Neural cell (in vitro differentiated cells): Measurements from ENCODE around the gene SFXN3. TPM values are rescaled to one million over a fixed set of nuclear protein-coding genes. Genes with fewer than 3 reads are reported as not detected.

ENCODE experiments used
- H2AFZ ChIP-seq: fragments of 200-600, 300-800 bp; sonication (generic), shearing (Covaris generic); 2 replicates; pipeline ENCODE4 v1.6.0; 2014; ENCODE audit warnings: low read depth, mild to moderate bottlenecking, antibody characterized with exemption, low read length, moderate library complexity
- H3F3A ChIP-seq: fragments of 200-600 bp; shearing (Covaris generic); 2 replicates; pipeline ENCODE4 v1.6.1; 2016; ENCODE audit warnings: mild to moderate bottlenecking, moderate library complexity, mixed read lengths, antibody characterized with exemption, low read length; ENCODE audit not compliant: insufficient read depth, poor library complexity, severe bottlenecking
- H3K27ac ChIP-seq: fragments of 200-600, 300-800 bp; sonication (generic), shearing (Covaris generic); 2 replicates; pipeline ENCODE4 v1.5.1; 2014; ENCODE audit warnings: mild to moderate bottlenecking, low read length, moderate library complexity
- H3K27me3 ChIP-seq: fragments of 300-800, 200-600 bp; sonication (generic), shearing (Covaris generic); 2 replicates; pipeline ENCODE4 v1.6.0; 2014; ENCODE audit warnings: mild to moderate bottlenecking, low read depth, low read length, moderate library complexity; ENCODE audit not compliant: insufficient read depth
- H3K36me3 ChIP-seq: fragments of 300-800, 200-600 bp; sonication (generic), shearing (Covaris generic); 2 replicates; pipeline ENCODE4 v1.5.1; 2014; ENCODE audit warnings: mild to moderate bottlenecking, antibody characterized with exemption, low read length, moderate library complexity; ENCODE audit not compliant: insufficient read depth
- H3K4me2 ChIP-seq: fragments of 300-800, 200-600 bp; sonication (generic), shearing (Covaris generic); 2 replicates; pipeline ENCODE4 v1.6.0; 2014; ENCODE audit warnings: mild to moderate bottlenecking, low read length
- H3K4me3 ChIP-seq: fragments of 300-800, 200-600 bp; sonication (generic), shearing (Covaris generic); 2 replicates; pipeline ENCODE4 v1.5.1; 2014; ENCODE audit warnings: mild to moderate bottlenecking, low read length, moderate library complexity
- H3K79me2 ChIP-seq: fragments of 200-600 bp; shearing (Covaris generic); replicated peaks from 2 replicates; pipeline ENCODE4 v1.6.0; 2014; ENCODE audit warnings: mild to moderate bottlenecking, low read length, moderate library complexity; ENCODE audit not compliant: insufficient read depth
- H3K9ac ChIP-seq: fragments of 300-800, 200-600 bp; sonication (generic), shearing (Covaris generic); 2 replicates; pipeline ENCODE4 v1.6.1; 2016; ENCODE audit warnings: mild to moderate bottlenecking, low read length, mixed read lengths
- H3K9me2 ChIP-seq: fragments of 200-600 bp; shearing (Covaris generic); 2 replicates; pipeline ENCODE4 v1.6.1; 2016; ENCODE audit warnings: mild to moderate bottlenecking, low read length, mixed read lengths; ENCODE audit not compliant: insufficient read depth
- H3K9me3 ChIP-seq: fragments of 200-600, 300-800 bp; sonication (generic), shearing (Covaris generic); 2 replicates; pipeline ENCODE4 v1.6.1; 2016; ENCODE audit warnings: mild to moderate bottlenecking, mixed run types, low read length, moderate library complexity, mixed read lengths
- H4K20me1 ChIP-seq: fragments of 200-600 bp; shearing (Covaris generic); 2 replicates; pipeline ENCODE4 v1.6.1; 2016; ENCODE audit warnings: mild to moderate bottlenecking, mixed run types; ENCODE audit not compliant: insufficient read depth
- CTCF ChIP-seq: fragments of 450-650 bp; IDR thresholded peaks from 2 replicates; pipeline ENCODE4 v1.5.1; 2014; ENCODE audit warnings: antibody characterized with exemption, mild to moderate bottlenecking, moderate library complexity; ENCODE audit not compliant: poor library complexity, severe bottlenecking
- EP300 ChIP-seq: fragments of 450-650 bp; conservative IDR thresholded peaks from 2 replicates; pipeline ENCODE4 v1.6.1; 2014; ENCODE audit warnings: antibody characterized with exemption, mild to moderate bottlenecking, moderate library complexity; ENCODE audit not compliant: poor library complexity, severe bottlenecking
- EZH2 ChIP-seq: fragments of 200-600, 300-800 bp; shearing (Covaris generic), sonication (generic); IDR thresholded peaks from 2 replicates; pipeline ENCODE4 v1.6.1; 2014; ENCODE audit warnings: antibody characterized with exemption, low read length, borderline replicate concordance, mild to moderate bottlenecking; ENCODE audit not compliant: insufficient read depth, poor library complexity, severe bottlenecking
- MXI1 ChIP-seq: fragments of 450-650 bp; conservative IDR thresholded peaks from 2 replicates; pipeline ENCODE4 v1.6.1; 2014; ENCODE audit warnings: antibody characterized with exemption, mild to moderate bottlenecking; ENCODE audit not compliant: poor library complexity, severe bottlenecking
- POLR2AphosphoS5 ChIP-seq: IDR thresholded peaks from 2 replicates; pipeline ENCODE4 v1.6.1; 2012
- RAD21 ChIP-seq: fragments of 450-650 bp; conservative IDR thresholded peaks from 2 replicates; pipeline ENCODE4 v1.6.1; 2014; ENCODE audit warnings: antibody characterized with exemption, mild to moderate bottlenecking, moderate library complexity
- SMC3 ChIP-seq: fragments of 450-650 bp; conservative IDR thresholded peaks from 2 replicates; pipeline ENCODE4 v1.6.1; 2014; ENCODE audit warnings: antibody characterized with exemption, mild to moderate bottlenecking, moderate library complexity; ENCODE audit not compliant: poor library complexity
- TAF1 ChIP-seq: IDR thresholded peaks from 2 replicates; pipeline ENCODE4 v1.6.1; 2012; ENCODE audit warnings: low read depth
- polyA plus RNA-seq: library from polyadenylated mRNA; depleted of rRNA; stranded (reverse); fragments of >200 nt; gene quantifications from 2 replicates; pipeline ENCODE4 v1.2.3, GENCODE V29; 2014
- TF ChIP-seq, protein P1 (sequence below): IDR thresholded peaks from 2 replicates; pipeline ENCODE4 v1.6.1; 2012; ENCODE audit warnings: borderline replicate concordance

The SFXN3 gene
- polyA plus RNA-seq, 1 donor from 2014 or later: 52.1 TPM

DNA sequence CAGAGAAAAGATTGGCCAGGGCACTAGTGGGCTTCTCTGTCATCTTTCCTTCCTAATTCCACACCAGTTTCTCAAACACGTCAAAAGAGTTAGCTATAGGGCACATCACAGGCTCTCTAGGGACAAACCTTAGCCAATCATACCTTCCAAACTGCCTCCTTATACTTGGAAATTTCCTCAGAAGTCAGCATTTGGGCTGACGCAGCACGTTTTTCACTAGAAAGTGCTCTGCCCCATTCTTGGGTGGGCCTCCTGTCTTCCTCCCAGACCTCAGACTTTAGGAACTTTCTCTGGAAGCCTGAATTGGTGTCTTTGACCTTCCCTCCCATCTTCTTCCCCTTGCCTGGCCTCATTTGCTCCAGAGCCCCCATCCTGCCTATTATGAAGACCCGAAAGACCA is 11.1 kb downstream of the SFXN3 start:
- Histone ChIP-seq H3K9ac (peak overlapping the region; percentile 71), H2AFZ (peak overlapping the region; percentile 86), H3K79me2 (no peaks in the 10 kb centered on the region), H3K27ac (peak overlapping the region; percentile 76), H3F3A (peaks cover 4% of the 10 kb centered on the region), H3K9me2 (no peaks in the 10 kb centered on the region), H4K20me1 (no peaks in the 10 kb centered on the region), H3K4me3 (peak overlapping the region; percentile 63), H3K9me3 (no peaks in the 10 kb centered on the region), H3K4me2 (peak overlapping the region; percentile 69), H3K27me3 (peaks cover 18% of the 10 kb centered on the region), H3K36me3 (no peaks in the 10 kb centered on the region)
- TF ChIP-seq MXI1 (no peak), POLR2AphosphoS5 (no peak), SMC3 (no peak), TAF1 (no peak), EZH2 (no peak), CTCF (no peak), RAD21 (no peak), EP300 (no peak)
- TF ChIP-seq, protein P1, sequence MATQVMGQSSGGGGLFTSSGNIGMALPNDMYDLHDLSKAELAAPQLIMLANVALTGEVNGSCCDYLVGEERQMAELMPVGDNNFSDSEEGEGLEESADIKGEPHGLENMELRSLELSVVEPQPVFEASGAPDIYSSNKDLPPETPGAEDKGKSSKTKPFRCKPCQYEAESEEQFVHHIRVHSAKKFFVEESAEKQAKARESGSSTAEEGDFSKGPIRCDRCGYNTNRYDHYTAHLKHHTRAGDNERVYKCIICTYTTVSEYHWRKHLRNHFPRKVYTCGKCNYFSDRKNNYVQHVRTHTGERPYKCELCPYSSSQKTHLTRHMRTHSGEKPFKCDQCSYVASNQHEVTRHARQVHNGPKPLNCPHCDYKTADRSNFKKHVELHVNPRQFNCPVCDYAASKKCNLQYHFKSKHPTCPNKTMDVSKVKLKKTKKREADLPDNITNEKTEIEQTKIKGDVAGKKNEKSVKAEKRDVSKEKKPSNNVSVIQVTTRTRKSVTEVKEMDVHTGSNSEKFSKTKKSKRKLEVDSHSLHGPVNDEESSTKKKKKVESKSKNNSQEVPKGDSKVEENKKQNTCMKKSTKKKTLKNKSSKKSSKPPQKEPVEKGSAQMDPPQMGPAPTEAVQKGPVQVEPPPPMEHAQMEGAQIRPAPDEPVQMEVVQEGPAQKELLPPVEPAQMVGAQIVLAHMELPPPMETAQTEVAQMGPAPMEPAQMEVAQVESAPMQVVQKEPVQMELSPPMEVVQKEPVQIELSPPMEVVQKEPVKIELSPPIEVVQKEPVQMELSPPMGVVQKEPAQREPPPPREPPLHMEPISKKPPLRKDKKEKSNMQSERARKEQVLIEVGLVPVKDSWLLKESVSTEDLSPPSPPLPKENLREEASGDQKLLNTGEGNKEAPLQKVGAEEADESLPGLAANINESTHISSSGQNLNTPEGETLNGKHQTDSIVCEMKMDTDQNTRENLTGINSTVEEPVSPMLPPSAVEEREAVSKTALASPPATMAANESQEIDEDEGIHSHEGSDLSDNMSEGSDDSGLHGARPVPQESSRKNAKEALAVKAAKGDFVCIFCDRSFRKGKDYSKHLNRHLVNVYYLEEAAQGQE: no peak

GRCh38 chr10:101042667-101043362 is 11.8 kb downstream of the SFXN3 start:
- peaks cover 25% of the 10 kb centered on the region for H3K27me3 ChIP-seq
- H3K9me2 ChIP-seq: no peaks in the 10 kb centered on the region
- no peaks in the 10 kb centered on the region for H3K9me3 ChIP-seq
- TF ChIP-seq EZH2 (no peak), SMC3 (no peak), EP300 (peak; percentile 12), CTCF (no peak), TAF1 (peak; percentile 85), RAD21 (peak; percentile 19), MXI1 (no peak), POLR2AphosphoS5 (peak; percentile 65)
- TF ChIP-seq, protein P1: peak; percentile 73
- no peaks in the 10 kb centered on the region for H3K79me2 ChIP-seq
- H3K27ac ChIP-seq: peak overlapping the region; percentile 76
- peak overlapping the region; percentile 63 for H3K4me3 ChIP-seq
- H3K9ac ChIP-seq: peak overlapping the region; percentile 71
- no peaks in the 10 kb centered on the region for H4K20me1 ChIP-seq
- H2AFZ ChIP-seq: peak overlapping the region; percentile 86
- peaks cover 4% of the 10 kb centered on the region for H3F3A ChIP-seq
- peak overlapping the region; percentile 69 for H3K4me2 ChIP-seq
- no peaks in the 10 kb centered on the region for H3K36me3 ChIP-seq
